ENCODE measurements around the gene MLANA. TPM values are rescaled to one million over a fixed set of nuclear protein-coding genes. Genes with fewer than 3 reads are reported as not detected.

Gene MLANA
- total RNA-seq, 1 donor, result not detected

GRCh38 chr9:5896863-5897262 is 6.2 kb downstream of the MLANA start:
- H3K4me3 ChIP-seq (ENCODE audit: low read depth, low read length), result no peak overlapping the region
- DNase-seq (ENCODE audit: low read depth), result no peak
- TF ChIP-seq CTCF (IDR thresholded peaks at IDR 0.05; ENCODE audit: insufficient read depth, low read depth, low read length), result no peak

- no peak overlapping the region for H3K4me3 ChIP-seq (ENCODE audit: low read depth, low read length)
- no peak for TF ChIP-seq CTCF (IDR thresholded peaks at IDR 0.05; ENCODE audit: insufficient read depth, low read depth, low read length)
- DNase-seq (ENCODE audit: low read depth), result no peak
Measured at GRCh38 chr9:5897851-5898250, 7.2 kb downstream of the MLANA start.

- TF ChIP-seq CTCF (IDR thresholded peaks at IDR 0.05; ENCODE audit: insufficient read depth, low read depth, low read length), result peak; percentile 52
- H3K4me3 ChIP-seq (ENCODE audit: low read depth, low read length), result no peak overlapping the region
Measured at GRCh38 chr9:5899292-5899691, 8.6 kb downstream of the MLANA start.

GRCh38 chr9:5900622-5901021 is 9.9 kb downstream of the MLANA start:
- no peak for TF ChIP-seq CTCF (IDR thresholded peaks at IDR 0.05; ENCODE audit: insufficient read depth, low read depth, low read length)
- H3K4me3 ChIP-seq (ENCODE audit: low read depth, low read length), result no peak overlapping the region
- DNase-seq (ENCODE audit: low read depth), result no peak

More at GRCh38 chr9:5899292-5899691, 8.6 kb downstream of the MLANA start:
- peak; percentile 31 for DNase-seq (ENCODE audit: low read depth)

GRCh38 chr9:5902377-5902776 is 11.7 kb downstream of the MLANA start:
- TF ChIP-seq CTCF (IDR thresholded peaks at IDR 0.05; ENCODE audit: insufficient read depth, low read depth, low read length), result no peak
- no peak for DNase-seq (ENCODE audit: low read depth)
- no peak overlapping the region for H3K4me3 ChIP-seq (ENCODE audit: low read depth, low read length)

- no peak for TF ChIP-seq CTCF (IDR thresholded peaks at IDR 0.05; ENCODE audit: insufficient read depth, low read depth, low read length)
- no peak overlapping the region for H3K4me3 ChIP-seq (ENCODE audit: low read depth, low read length)
- no peak for DNase-seq (ENCODE audit: low read depth)
Measured at GRCh38 chr9:5908918-5909317, 18.2 kb downstream of the MLANA start.

- DNase-seq (ENCODE audit: low read depth), result no peak
- H3K4me3 ChIP-seq (ENCODE audit: low read depth, low read length), result no peak overlapping the region
- TF ChIP-seq CTCF (IDR thresholded peaks at IDR 0.05; ENCODE audit: insufficient read depth, low read depth, low read length), result no peak
Measured at GRCh38 chr9:5909976-5910375, 19.3 kb downstream of the MLANA start.
